SK-N-MC (cell line): ENCODE data around the gene GLT8D1.

Experiments used
- EZH2 ChIP-seq: fragments of 200-600 bp; sonication (generic); IDR thresholded peaks from one replicate; pipeline ENCODE4 v1.6.1; 2017; ENCODE audit warnings: antibody characterized with exemption
- FOXP2 ChIP-seq: optimal IDR thresholded peaks from 2 replicates; pipeline ENCODE3; 2011; ENCODE audit warnings: mild to moderate bottlenecking, moderate library complexity; ENCODE audit not compliant: insufficient read depth; ENCODE audit errors: extremely low read length, control extremely low read depth
- POLR2AphosphoS5 ChIP-seq: IDR thresholded peaks from 2 replicates; pipeline ENCODE4 v1.6.1; 2012; ENCODE audit warnings: mild to moderate bottlenecking, low read depth, low read length, borderline replicate concordance

GRCh38 chr3:52684184-52684583 is 21.4 kb downstream of the GLT8D1 start:
- TF ChIP-seq EZH2 (no peak), FOXP2 (no peak), POLR2AphosphoS5 (no peak)
